Stomach (tissue), 4 donors: Measurements from ENCODE around the gene TBCD.

Experiments
- POLR2A ChIP-seq, 4 donors: fragments of 450-650 bp; IDR thresholded peaks; one replicate each; pipeline ENCODE4 v1.6.1; 2016; ENCODE audit warnings: antibody characterized with exemption in 4 of 4, control low read depth in 2 of 4, mild to moderate bottlenecking in 1 of 4, moderate library complexity in 1 of 4
- POLR2AphosphoS5 ChIP-seq, 3 donors: sonication (generic); formaldehyde crosslinking; IDR thresholded peaks; one replicate each; pipeline ENCODE4 v1.6.1; 2016; ENCODE audit warnings: antibody characterized with exemption in 3 of 3
- TF ChIP-seq, protein P1 (sequence below), 7 experiments: fragments of 450-650 bp in 4 of 7; fragments of 200-600 bp in 3 of 7; sonication (generic) in 3 of 7; IDR thresholded peaks; one replicate each; pipeline ENCODE4 v1.5.1; 2016 to 2019; ENCODE audit warnings: antibody characterized with exemption in 7 of 7, control low read depth in 2 of 7, mild to moderate bottlenecking in 1 of 7

DNA sequence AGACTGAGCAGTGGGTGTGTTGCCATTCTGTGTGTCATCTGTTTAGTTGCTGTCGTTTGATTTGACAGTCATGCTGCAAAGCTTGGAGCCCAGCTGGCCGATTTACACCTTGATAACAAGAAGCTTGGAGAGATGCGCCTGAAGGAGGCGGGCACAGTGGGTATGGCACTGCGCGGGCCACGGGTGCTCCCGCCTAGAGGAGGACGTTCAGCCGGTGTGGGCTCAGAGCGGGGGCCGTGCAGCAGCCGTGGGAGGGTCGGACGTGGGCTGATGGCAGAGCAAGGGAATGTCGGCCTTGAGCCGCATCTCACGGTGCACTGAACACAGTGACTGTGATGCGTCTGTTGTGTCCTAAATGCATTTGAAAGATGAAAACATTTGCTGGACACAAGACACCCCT, 31.7 kb upstream of the TBCD start:
- no peak for TF ChIP-seq POLR2A (IDR thresholded peaks at IDR 0.05)
- TF ChIP-seq, protein P1, sequence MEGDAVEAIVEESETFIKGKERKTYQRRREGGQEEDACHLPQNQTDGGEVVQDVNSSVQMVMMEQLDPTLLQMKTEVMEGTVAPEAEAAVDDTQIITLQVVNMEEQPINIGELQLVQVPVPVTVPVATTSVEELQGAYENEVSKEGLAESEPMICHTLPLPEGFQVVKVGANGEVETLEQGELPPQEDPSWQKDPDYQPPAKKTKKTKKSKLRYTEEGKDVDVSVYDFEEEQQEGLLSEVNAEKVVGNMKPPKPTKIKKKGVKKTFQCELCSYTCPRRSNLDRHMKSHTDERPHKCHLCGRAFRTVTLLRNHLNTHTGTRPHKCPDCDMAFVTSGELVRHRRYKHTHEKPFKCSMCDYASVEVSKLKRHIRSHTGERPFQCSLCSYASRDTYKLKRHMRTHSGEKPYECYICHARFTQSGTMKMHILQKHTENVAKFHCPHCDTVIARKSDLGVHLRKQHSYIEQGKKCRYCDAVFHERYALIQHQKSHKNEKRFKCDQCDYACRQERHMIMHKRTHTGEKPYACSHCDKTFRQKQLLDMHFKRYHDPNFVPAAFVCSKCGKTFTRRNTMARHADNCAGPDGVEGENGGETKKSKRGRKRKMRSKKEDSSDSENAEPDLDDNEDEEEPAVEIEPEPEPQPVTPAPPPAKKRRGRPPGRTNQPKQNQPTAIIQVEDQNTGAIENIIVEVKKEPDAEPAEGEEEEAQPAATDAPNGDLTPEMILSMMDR (IDR thresholded peaks at IDR 0.05), result no peak
- no peak for TF ChIP-seq POLR2AphosphoS5 (IDR thresholded peaks at IDR 0.05)
